Measurements from ENCODE around the gene CCDC171.
"Not testable (repeated sequence)": the region's sequence is repeated elsewhere in the genome, so short reads cannot be mapped to it uniquely, and the experiment has no call there.

CCDC171 gene

DNA sequence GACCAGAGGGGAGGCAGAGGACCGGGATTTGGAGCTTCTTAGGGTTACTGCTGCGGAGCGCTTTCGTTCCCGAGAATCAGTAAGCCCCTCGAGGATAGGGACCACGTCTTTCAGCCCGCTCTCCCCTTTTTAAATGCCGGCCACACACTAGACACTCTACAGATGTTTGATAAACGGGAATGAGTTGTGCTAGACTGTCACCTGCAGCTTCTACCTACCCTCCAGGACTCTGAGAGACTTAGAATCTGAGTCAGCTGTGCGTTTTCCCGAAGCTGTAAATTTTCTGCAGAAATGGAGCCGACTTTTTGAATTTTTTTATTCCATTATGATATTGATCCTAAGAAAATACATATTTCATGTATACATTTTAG lies 670 bp downstream of the CCDC171 start:
- DNase-seq = peak in 1 of 51 donors; percentile 33

DNA sequence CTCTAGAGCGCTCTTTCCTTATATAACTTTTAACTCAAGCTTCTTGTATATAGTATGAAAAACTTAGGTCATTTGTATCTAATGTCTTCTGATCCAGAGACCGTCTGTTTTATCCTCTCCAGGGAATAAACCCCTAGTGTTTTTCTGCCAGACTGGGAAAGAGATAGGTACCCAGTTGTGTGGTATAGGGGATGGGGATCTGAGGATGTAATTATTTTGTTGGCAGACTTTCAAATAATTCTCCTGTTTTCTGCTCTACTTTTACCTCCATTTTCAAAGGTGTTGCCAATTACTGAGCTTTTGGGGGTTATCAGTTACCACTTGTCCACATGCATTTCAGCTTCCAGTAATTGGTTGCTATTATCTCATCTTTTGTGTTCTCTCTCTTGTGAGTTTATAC lies 17.9 kb downstream of the CCDC171 start:
- no peak for DNase-seq

GRCh38 chr9:15572200-15572770 lies 19.4 kb downstream of the CCDC171 start:
- DNase-seq = no peak

- DNase-seq = no peak
Measured at GRCh38 chr9:15576350-15577050, 23.7 kb downstream of the CCDC171 start.

GRCh38 chr9:15578714-15579113 lies 25.9 kb downstream of the CCDC171 start:
- no peak for DNase-seq

DNA sequence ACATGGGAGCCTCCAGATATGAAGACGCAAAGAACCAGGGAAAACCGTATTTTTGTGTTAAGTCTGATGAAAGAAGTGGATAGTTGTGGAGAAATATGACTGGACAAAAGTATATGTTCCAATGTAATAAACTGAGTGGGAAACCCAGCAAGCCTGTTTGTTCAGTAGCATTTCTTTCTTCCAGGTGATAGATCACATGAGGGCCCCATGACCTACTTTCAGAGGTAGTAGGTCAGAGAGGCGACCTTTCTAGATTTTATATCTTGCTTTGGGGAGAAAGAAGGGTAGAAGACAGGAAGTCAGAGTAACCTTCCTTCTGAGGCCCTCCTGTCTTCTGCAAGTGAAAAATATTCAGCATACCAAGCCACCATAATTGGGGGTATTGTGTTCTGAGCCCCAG lies 31.5 kb downstream of the CCDC171 start:
- DNase-seq = no peak

- no peak for DNase-seq
Measured at GRCh38 chr9:15592317-15592716, 39.5 kb downstream of the CCDC171 start.

GRCh38 chr9:15592940-15593339 lies 40.1 kb downstream of the CCDC171 start:
- not testable (repeated sequence) for DNase-seq

DNA sequence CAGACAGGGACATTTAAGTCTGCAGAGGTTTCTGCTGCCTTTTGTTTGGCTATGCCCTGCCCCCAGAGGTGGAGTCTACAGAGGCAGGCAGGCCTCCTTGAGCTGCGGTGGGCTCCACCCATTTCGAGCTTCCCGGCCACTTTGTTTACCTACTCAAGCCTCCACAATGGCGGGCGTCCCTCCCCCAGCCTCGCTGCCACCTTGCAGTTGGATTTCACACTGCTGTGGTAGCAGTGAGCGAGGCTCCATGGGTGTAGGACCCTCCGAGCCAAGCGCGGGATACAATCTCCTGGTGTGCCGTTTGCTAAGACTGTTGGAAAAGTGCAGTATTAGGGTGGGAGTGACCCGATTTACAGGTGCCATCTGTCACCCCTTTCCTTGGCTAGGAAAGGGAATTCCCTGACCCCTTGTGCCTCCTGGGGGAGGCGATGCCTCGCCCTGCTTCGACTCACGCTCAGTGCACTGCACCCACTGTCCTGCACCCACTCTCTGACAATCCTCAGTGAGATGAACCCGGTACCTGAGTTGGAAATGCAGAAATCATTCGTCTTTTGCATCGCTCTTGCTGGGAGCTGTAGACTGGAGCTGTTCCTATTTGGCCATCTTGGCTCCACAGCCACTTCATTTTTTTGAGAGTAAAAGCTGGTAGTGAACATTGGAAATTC lies 48.0 kb downstream of the CCDC171 start:
- not testable (repeated sequence) for DNase-seq

DNA sequence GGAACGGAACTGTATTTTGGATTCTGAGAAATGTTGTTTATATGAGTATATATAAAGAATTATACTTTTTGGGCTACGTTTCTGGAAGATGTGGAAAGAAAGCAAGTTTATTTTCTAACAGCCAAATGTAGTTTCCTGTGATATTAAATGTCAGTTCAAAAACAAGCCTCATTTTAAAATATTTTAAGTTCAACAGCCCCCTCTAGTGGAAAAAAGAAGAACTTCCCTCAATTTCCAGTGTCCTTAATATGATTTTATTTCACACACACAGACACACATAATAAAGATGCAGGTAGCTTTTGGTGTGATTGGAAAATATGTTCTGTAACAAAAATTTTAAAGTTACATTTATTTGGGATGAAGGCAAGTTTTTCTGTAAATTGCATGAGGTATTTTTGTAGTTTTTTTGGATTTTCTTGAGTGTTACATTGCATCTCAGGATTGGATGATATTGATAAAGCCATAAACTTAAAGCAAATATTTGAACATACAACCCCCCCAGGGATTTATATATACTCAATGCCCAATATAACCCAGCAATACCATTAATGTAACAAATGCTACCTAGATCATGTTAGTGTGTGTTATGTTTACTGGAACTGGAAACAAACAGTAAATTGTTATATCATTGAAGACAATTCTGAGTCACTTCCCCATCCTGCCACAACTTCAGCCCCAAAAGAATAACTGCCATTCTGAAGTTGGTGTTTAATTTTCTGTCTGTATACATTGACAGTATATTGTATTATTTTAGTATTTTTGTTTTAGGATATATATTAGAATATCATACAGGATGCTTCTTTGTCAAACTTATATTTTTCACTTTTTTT lies 54.0 kb downstream of the CCDC171 start:
- peak in 2 of 51 donors; percentile 4 to 39 for DNase-seq

DNA sequence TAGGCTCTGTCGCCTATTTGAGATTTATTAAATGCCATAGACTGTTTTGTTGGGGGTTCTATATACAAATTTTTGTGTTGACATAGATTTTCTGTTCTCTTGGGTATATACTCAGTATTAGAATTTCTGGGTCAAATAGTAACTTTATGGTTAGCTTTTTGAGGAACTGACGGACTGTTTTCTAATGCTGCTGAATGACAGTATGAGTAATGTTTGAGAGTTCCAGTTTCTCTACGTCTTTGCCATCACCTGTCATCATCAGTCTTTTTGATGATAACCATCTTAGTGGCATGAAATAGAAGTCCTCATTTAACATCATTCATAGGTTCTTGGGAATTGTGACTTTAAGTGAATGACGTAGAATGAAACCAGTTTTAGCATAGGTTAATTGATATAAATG lies 60.1 kb downstream of the CCDC171 start:
- DNase-seq = no peak

DNA sequence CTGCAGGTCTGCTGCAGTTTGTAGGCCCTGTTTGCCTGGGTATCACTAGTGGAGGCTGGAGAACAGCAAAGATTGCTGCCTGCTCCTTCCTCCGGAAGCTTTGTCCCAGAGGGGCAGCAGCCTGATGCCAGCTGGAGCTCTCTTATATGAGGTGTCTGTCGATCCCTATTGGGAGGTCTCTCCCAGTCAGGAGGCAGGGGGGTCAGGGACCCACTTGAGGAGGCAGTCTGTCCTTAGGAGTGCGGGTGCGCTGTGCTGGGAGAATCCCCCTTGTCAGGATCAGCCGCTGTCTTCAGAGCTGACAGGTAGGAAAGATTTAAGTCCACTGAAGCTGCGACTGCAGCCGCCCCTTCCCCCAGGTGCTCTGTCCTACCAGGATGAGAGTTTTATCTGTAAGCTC lies 64.9 kb downstream of the CCDC171 start:
- no peak for DNase-seq

DNA sequence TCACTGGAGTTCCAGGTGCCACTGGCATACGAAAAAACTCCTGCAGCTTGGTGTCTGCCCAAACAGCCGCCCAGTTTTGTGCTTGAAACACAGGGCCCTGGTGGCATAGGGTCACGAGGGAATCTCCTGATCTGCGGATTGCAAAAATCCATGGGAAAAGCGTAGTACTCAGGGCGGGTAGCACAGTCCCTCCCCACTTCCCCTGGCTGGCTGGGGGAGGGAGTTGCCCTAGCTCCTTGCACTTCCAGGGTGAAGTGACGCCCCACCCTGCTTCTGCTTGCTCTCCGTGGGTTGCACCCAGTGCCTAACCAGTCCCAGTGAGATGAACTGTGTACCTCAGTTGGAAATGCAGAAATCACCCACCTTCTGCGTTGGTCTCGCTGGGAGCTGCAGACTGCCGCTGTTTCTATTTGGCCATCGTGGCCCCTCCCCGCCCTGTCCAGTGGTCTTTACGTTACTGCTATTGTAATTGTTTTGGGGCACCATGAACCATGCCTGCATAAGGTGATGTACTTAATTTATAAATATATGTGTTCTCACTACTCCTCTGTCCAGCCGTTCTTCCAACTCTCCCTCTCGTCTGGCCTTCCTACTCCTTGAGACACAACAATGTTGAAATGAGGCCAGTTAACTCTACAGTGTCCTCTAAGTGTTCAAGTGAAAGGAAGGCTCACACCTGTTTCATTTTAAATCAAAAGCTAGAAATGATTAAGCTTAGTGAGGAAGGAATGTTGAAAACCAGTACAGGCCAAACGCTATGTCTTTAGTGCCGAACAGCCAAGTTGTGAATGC lies 65.9 kb downstream of the CCDC171 start:
- no peak for DNase-seq

DNA sequence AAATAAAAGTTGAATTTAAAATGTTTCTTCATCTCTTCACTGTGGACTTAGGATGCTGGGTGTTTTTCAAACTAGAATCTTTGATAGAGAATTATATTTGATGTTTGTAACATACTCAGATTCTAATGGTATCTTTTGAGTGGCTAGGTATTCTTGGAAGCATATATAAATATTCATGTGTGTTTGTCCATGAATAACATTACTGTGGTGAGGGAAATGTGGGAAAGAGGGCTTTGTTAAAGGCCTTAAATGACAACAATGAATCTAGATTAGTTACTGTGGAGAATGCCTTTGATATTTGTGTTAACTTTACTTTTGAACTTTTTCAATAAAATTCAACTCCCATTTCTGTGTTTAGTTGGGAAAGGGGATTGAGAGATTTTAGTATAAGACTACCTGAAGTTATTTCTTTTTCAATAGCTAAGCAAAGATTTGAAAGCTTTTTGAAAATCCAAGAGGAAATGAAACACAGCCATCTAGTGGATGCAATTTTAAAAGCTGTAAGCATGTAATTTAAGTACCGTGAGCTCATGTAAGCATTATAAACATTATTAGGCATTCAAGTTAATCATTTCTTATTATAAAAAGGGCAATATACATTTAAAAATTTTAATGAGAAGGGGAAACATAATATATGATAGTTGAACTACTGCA lies 69.6 kb downstream of the CCDC171 start:
- no peak for DNase-seq

DNA sequence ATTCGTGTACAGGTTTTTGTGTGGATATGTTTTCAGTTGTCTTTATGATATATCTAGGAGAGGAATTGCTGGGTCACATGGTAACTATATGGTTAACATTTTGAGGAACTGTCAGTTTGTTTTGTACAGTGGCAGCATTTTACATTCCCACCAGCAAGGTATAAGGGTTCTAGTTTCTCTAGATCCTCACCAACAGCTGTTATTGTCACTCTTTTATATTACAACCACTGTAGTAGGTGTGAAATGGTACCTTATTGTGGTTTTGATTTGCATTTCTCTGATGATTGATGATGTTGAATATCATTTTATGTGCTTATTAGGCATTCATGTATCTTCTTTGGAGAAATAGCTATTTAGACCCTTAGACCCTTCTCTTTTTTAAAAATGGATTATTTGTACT lies 82.9 kb downstream of the CCDC171 start:
- no peak for DNase-seq

GRCh38 chr9:15640121-15640520 lies 87.3 kb downstream of the CCDC171 start:
- DNase-seq = no peak

DNA sequence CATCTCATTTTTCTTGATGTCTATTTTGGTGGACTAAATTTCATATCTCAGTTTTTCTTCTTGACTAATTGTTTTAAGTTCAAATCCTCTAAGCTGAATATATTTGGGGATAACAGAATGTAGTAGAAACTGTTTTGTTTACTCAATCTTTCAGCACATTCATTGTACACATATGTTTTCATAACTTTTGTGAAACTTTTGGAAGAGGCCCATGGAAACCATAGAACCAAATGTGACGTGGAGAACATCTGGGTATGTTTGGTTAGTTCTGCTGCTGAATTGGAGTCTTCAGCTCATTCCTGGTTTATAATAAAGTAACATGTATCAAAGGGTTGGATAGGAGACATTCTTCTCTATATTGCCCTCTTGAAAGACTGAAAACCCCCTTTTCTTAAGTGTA lies 88.4 kb downstream of the CCDC171 start:
- DNase-seq = no peak

DNA sequence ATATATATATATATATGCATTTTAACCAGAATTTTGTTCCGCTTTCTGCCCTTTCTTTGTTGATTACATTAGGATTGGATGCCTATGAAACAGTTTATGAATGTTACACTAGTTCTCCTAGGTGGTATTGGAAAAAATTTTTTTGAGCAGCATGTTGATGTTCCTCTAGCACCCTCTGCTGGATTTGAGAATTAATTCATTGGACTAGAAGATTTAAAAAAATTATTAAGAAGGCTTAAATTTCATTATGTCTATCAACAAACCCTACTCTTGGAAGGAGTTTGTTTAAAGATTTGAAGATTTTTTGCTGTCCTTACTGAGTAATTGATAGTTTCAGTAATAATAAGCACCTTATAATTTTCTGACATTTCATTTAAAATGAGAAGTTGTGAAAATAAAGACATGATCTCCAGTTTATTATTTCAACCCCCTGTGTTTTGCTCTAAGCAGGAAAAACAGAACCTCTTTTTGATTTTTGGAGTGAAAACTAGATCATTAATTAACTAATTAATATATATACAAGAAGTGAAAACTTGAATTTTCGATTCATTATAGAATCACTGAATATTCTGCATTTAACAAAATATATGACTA lies 89.6 kb downstream of the CCDC171 start:
- peak in 1 of 51 donors; percentile 11 for DNase-seq

GRCh38 chr9:15670246-15670645 lies 117.4 kb downstream of the CCDC171 start:
- DNase-seq = no peak

DNA sequence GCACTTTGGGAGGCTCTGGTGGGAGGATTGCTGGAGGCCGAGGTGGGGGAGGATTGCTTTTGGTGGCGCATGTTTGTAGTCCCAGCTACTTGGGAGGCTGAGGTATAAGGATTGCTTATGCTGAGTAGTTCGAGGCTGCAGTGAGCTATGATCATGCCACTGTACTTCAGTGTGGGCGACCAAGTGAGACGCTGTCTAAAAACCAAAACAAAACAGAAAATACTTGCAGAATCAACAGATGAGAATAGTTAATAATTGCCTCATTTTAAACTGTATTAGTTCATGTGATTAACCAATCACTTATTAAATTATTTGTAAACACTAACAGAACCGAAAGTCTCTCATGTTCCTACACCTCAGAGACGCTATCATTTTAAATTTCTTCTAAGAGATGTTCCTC lies 118.1 kb downstream of the CCDC171 start:
- no peak for DNase-seq

Measured in hypothalamus (tissue), 51 donors.